NCI-H1417 treated with DMSO at 0.1 percent for 48 hours (cell line): ENCODE data around the gene SERPIND1.
"Not testable (repeated sequence)": the region's sequence is repeated elsewhere in the genome, so short reads cannot be mapped to it uniquely, and the experiment has no call there.

Source experiments
- DNase-seq: peaks from one replicate; lab custom pipeline; 2025; lab: John Stamatoyannopoulos, UW

Gene SERPIND1

DNA sequence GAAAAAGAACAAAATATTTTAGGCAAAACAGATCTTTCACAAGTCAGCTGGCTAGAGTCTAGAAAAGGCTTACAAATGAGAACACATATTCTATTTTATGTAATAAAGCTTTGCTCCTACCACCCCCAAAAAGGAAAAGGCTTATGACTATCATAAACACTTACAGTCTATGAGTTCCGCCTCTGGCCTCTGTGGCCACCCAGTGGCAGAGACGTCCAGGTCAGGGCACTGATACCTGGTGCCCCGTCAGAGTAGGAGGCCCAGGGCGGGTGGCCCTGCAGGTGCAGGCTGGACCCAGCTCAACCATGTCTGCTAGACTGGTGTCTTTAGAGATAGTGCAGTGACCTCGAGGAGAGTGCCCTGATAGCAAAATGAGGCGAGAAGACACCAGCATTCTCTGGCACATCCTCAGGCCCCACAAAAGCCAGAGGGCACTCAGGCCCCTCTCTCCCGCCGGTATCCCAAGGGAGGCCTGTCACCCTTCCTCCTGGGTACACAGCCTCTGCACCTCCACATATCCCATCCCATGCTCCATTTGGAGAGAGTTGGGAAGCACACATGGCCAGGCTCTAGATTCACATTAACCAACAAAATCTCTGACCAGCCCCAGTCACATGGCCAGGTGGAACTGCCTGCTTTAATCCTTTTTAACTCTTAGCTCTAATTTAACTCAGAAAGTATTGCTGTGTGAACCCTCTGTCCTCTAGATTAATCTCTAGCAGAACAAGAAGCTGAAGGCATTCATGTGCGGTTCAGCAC is 27.3 kb upstream of the SERPIND1 start:
- DNase-seq, result no peak

GRCh38 chr22:20747223-20747622 is 26.7 kb upstream of the SERPIND1 start:
- DNase-seq, result no peak

- no peak for DNase-seq
Observed at GRCh38 chr22:20748082-20748481, 25.8 kb upstream of the SERPIND1 start.

DNA sequence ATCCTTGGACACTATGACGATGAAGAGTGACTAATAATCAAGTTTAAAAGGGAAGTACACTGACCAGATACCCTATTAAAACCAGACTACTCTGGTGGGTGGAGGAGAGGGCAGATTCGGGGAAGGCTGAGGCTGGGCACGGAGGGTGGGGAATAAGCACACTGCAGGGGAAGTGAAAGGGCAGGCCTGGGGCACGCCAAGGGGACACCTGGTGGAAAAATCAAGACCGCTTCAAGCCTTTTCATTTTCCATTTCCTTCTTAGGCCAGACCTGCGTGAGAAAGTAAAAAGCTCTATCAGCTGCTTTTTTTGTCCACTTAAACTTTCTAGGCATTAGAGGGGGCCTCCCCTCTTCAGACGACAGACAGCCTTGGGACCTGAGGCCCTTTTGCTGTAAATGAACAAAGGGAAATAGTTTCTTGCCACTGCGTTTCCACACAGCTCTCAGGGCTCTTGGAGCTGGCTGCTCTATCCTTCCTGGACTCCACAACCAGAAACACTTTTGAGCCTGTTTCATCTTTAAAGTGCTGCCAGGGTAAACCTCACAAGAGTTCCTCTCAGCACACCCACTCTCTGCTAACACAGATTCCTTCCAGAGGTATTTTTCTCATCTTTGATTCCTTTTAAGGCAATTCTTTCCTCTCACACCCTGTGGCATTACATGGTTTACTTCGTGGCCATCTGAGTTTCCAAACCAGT is 25.0 kb upstream of the SERPIND1 start:
- DNase-seq, result no peak

GRCh38 chr22:20749453-20749852 is 24.5 kb upstream of the SERPIND1 start:
- DNase-seq, result no peak

GRCh38 chr22:20750461-20751184 is 23.3 kb upstream of the SERPIND1 start:
- no peak for DNase-seq

DNA sequence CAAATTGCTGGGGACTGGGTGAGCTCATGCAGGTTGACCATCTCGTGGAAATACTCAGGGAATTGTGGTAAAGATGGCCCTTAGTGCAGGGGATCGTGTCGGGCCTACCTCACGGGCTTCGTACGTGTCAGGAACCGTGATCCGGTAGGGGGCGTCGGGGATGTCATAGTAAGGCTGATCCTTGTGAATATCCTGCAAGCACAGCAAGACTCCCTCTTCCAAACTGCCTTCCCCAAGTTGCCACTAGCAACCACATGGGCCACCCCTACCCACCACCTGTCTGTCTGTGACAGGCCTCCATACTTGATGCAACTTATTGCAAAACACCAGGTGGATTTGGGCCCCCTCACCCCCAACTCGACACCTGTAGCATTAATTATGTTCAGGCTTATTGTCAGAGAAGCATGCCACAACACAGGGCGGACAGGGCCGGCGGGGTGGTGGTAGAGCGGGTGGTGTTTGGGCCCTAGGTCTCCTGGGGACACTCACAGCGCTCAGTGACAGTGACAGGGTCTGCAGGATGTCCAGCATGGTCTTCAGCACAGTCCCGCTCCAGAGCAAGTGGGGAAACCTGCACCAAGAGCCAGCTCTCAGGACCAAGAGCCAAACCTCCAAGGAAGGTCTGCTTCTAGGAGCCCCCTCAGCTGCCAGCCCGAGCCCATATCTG is 22.6 kb upstream of the SERPIND1 start:
- no peak for DNase-seq

DNA sequence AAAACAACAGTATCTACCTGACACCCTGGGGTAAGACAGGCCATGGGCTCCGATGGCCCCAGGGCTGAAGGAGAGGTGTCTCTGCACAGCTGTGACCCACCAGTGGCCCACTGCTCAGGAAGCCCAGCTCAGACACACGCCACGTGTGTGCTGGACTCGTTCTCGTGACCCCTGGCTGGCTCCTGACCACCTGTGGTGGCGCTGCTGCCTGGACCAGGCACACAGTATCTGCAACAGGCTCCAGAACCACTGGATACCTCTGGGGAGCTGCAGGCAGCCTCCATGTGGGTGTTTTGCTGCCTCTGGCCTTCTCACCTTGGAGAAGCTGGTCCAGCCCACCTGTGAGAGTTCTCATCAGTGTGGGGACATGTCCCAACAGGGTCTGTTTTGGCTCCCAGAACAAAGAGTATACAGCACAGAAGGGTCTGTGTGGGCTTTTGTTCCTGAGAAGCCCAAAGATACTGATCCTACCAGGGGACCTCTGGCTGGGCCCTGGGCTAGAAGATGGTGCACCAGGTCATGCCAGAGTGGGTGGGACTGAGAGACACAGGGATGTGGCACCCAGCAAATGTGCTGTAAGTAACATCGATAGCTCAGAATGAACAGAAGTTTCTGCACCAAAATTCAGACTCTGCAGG is 21.7 kb upstream of the SERPIND1 start:
- no peak for DNase-seq

GRCh38 chr22:20752873-20753272 is 21.0 kb upstream of the SERPIND1 start:
- no peak for DNase-seq

- DNase-seq, result no peak
Observed at GRCh38 chr22:20756846-20757245, 17.1 kb upstream of the SERPIND1 start.

GRCh38 chr22:20758688-20759087 is 15.2 kb upstream of the SERPIND1 start:
- DNase-seq, result no peak

DNA sequence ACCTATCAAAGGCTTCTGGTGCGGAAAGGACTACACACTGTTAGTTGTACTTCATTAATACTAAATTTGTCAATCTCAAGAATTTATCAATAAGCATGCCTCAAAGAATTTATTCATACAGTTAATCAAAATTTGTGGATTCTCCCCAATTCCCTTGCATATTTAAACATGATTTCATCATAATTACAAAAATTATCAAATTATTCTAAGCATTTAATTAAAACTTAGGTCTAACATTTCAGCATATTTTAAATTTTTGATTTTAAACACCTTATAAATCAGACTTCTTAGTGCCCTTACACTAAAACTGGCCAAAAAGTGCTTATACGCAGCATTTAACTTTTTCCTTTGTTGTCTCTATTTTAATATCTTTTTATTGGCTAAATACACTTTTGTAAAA is 13.8 kb upstream of the SERPIND1 start:
- DNase-seq, result no peak

DNA sequence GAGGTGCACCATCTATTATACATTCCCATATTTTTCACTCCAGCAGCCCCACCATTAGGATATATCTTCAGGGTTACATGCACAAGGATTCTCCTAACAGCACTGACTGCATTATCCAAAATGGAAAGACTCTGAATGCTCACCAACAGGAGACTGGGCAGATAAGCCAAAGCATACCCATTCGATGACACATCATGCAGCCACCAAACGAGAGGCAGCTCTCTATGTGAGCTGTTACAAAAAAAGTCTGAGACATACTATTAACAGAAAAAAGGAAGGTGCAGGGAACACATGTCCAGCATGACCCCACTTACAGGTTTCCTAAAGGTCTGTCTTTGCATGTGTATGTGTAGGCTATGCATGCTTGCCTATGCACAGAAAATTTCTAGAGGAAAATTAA is 12.4 kb upstream of the SERPIND1 start:
- DNase-seq, result no peak

- DNase-seq, result no peak
Observed at GRCh38 chr22:20762233-20762796, 11.6 kb upstream of the SERPIND1 start.

- DNase-seq, result no peak
Observed at GRCh38 chr22:20763630-20764470, 10.1 kb upstream of the SERPIND1 start.

DNA sequence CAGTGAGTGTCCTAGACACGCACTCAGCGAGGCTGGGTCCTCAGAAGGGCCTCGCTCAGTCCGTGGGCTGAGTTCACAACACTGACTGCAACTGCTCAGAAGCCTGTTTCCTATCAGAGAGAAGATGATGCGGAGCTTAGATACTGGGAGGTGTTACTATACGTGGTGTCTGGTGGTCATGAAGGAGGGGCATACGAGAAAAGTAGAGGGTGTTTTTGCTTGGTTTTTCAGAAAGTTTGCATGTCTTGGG is 9.5 kb upstream of the SERPIND1 start:
- no peak for DNase-seq

DNA sequence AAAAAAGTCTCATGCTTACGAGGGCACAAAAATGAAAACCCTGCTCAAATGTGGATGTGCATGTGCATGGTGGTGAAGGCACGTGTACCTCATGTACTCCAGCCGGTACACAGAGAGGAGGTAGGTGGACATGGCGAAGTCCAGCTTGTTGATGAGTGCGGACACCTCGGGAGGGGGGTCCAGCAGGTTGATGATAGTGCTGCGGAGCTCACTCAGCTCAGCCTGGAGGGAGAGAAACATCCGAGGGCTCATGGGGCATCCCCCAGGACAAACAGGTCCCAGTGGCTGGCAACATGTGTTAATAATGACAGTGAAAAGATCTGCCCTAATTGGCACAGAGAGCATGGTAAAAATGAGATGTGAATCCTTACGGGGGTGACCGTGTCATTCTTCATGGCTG is 9.2 kb upstream of the SERPIND1 start:
- no peak for DNase-seq

GRCh38 chr22:20765938-20766337 is 8.0 kb upstream of the SERPIND1 start:
- no peak for DNase-seq

- DNase-seq, result no peak
Observed at GRCh38 chr22:20766530-20766929, 7.4 kb upstream of the SERPIND1 start.

- not testable (repeated sequence) for DNase-seq
Observed at GRCh38 chr22:20769496-20769826, 4.5 kb upstream of the SERPIND1 start.
